GM13976 (cell line): ENCODE data around the gene MC1R.
A peak's percentile ranks its signal among the peaks of the same experiment; 100 is the strongest.

Source experiments
- DNase-seq: peaks from one replicate; pipeline ENCODE4 v3.0.0; 2012; ENCODE audit warnings: low spot score
- in situ Hi-C: fragments of 300-500 bp; cut with MboI; formaldehyde crosslinking; loops from one replicate; pipeline ENCODE4 v1.12.0; 2022; ENCODE audit warnings: low sequenced_read_pairs, mixed read lengths, inconsistent platforms; ENCODE audit not compliant: unreplicated experiment
- TF ChIP-seq, protein P1 (sequence below): IDR thresholded peaks from 2 replicates; pipeline ENCODE4 v1.5.1; 2012; ENCODE audit warnings: borderline replicate concordance, mild to moderate bottlenecking; ENCODE audit not compliant: insufficient read depth; ENCODE audit errors: extremely low read depth, missing control alignments, control extremely low read depth

MC1R gene

DNA sequence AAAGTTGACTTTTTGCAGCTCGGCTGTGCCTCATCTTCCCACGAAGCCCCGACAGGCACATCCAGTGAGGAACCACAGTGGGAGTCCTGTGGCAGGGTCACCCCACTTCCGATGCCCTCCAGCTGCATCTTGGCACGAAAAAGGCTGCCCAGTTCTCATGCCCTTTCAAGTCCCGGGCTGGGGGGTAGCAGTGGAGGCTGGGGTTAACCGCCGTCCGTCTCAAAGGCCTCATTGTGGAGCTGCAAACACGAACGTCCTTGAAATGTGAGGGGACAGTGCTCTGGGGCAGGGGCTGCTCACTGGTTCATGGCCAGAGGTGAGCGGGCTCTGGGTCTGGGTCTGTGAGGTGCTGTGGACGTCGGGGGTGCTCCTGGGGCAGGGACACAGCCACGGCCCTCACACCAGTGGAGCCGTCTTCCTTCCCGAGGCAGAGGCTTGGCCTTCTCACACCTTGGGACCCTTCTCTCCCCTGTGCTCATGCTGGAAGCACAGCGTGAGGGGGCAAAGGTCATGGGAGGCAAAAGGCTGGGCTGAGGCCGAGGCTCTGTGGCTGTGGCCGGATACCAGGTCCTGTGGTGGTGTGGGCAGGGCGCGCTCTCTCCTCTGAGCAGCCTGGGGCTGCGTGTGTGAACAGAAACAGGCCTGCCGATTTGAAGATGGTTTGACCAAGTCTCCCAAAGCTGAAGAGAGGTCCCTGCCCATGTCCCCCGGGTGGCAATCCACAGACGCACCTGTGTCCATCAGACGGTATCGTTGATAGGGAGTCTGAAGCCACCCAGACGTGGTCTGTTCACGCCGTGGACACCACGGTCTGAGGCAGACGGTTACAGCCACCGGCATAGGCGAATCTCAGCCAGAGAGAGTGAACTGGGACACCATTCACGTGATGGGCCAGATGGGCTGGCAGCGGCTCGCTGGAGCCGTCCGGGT, 3.1 kb upstream of the MC1R start:
- no peak for DNase-seq
- TF ChIP-seq, protein P1, sequence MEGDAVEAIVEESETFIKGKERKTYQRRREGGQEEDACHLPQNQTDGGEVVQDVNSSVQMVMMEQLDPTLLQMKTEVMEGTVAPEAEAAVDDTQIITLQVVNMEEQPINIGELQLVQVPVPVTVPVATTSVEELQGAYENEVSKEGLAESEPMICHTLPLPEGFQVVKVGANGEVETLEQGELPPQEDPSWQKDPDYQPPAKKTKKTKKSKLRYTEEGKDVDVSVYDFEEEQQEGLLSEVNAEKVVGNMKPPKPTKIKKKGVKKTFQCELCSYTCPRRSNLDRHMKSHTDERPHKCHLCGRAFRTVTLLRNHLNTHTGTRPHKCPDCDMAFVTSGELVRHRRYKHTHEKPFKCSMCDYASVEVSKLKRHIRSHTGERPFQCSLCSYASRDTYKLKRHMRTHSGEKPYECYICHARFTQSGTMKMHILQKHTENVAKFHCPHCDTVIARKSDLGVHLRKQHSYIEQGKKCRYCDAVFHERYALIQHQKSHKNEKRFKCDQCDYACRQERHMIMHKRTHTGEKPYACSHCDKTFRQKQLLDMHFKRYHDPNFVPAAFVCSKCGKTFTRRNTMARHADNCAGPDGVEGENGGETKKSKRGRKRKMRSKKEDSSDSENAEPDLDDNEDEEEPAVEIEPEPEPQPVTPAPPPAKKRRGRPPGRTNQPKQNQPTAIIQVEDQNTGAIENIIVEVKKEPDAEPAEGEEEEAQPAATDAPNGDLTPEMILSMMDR = no peak
- in situ Hi-C loops = no loop called here

DNA sequence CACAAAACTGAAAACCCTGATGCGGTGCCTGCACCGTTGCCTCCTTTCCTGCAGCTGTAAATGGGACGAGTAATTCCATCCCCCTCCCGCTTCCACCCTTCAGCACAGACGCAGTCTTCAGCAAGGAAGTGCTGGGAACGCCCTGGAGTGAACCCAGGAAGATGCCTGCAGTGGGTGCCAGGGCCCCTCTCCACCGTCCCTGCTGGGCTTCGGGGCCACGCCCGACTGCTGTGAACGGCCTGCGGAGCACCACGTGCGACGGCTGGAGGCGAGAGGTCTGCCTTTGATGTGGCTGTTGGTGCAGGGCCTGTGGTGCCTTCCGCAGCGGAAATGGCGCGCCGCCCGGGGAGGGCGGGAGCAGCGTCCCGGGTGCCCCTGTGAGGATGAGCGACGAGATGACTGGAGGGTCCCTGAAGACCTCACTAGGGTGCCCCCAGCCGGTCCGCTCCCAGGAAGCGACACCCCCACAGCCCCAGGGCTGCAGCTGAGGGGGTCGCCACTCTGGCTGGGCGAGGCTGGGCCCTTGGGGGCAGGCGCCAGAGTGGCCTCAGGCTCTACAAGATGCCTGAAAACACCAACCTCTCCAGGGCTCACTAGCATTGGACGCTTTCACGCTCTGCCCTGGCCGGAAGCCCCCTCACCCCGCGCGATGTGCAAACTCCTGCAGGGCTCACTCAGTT, 749 bp upstream of the MC1R start:
- in situ Hi-C loops = no loop called here
- peak; percentile 92 for DNase-seq
- TF ChIP-seq, protein P1 = no peak

DNA sequence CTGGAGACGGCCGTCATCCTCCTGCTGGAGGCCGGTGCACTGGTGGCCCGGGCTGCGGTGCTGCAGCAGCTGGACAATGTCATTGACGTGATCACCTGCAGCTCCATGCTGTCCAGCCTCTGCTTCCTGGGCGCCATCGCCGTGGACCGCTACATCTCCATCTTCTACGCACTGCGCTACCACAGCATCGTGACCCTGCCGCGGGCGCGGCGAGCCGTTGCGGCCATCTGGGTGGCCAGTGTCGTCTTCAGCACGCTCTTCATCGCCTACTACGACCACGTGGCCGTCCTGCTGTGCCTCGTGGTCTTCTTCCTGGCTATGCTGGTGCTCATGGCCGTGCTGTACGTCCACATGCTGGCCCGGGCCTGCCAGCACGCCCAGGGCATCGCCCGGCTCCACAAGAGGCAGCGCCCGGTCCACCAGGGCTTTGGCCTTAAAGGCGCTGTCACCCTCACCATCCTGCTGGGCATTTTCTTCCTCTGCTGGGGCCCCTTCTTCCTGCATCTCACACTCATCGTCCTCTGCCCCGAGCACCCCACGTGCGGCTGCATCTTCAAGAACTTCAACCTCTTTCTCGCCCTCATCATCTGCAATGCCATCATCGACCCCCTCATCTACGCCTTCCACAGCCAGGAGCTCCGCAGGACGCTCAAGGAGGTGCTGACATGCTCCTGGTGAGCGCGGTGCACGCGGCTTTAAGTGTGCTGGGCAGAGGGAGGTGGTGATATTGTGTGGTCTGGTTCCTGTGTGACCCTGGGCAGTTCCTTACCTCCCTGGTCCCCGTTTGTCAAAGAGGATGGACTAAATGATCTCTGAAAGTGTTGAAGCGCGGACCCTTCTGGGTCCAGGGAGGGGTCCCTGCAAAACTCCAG, 1.1 kb downstream of the MC1R start:
- in situ Hi-C loops = no loop called here
- no peak for DNase-seq
- TF ChIP-seq, protein P1 = no peak

DNA sequence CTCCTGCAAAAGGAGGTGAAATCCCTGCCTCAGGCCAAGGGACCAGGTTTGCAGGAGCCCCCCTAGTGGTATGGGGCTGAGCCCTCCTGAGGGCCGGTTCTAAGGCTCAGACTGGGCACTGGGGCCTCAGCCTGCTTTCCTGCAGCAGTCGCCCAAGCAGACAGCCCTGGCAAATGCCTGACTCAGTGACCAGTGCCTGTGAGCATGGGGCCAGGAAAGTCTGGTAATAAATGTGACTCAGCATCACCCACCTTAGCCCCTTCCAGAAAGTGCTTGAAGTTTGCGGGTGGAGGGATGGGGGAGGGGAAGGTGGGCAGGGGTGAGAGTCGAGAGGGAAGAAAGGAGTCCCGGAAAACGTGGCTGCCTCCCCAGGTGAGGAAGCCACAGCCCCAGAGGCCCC, 2.1 kb downstream of the MC1R start:
- no peak for DNase-seq
- in situ Hi-C loops = no loop called here
- TF ChIP-seq, protein P1 = no peak

DNA sequence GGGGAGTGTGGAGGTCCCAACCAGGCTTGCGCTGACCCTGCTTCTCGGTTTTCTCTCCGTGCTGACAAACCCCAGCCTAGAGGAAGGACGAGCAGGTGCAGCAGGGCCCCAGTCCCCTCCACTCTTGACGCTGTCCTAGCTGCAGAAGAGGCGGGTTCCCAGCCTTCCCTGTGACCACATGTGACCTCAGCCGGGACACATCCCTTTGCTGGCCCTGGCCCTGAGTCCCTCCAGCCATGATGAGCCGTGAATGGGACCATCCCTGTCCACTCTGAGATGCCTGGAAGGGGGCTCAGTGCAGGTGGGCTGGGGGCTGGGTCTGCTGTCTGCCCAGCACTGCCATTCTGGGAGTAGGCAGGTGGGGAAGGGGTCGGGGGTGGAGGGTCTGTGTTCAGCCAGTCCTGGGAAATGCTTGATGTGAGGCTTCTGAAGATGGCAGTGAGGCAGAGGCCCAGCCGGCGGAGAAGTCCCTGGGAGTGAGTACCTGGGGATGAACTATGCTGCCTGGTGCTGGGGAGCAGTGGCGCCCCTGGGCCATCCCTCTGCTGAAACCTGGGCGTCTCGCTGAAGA, 2.6 kb downstream of the MC1R start:
- TF ChIP-seq, protein P1 = no peak
- DNase-seq = no peak
- in situ Hi-C loops = no loop called here

DNA sequence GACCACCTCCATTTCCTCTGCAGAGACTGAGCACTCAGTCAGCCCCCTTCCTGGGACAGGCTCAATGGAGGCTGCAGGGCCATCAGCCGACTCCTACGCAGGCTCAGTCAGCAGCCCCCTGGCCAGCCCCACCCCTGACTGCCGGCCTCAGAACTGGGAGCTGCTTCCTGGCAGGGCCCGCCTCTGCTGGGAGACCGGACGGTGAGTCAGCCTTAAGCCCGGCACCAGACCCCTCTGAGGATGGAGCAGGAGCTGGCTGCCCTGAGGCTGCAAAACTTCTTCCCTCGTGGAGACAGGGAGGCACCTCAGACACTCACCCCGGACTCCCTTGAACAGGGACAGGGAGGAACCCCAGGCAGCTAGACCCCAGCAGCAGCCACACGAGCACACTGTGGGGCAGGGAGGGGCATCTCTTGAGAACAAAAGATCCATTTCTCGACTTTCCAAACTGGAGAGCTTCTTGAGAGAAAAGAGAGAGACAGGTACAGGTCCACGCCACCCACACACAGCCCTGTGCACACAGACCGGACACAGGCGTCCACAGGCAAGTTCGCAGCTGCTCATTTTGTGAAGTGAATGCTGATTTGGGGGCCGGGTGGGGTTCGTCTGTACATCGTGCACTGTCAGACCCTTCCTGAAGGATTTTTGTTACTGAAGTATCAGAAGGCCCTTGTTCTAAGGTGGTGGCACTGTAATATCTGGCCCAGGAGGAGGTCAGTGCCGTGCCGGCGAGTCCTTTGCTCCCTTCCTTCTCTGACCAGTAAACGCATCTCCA, 3.2 kb downstream of the MC1R start:
- in situ Hi-C loops = no loop called here
- no peak for DNase-seq

More for the DNA sequence above, 3.2 kb downstream of the MC1R start:
- TF ChIP-seq, protein P1 = no peak
